Breast epithelium (tissue), 4 donors: ENCODE measurements around the gene PDCL2. TPM values are rescaled to one million over a fixed set of nuclear protein-coding genes. Genes with fewer than 3 reads are reported as not detected.

Experiments used
- DNase-seq, 2 donors: peaks; one replicate each; pipeline ENCODE4 v3.0.0-alpha.2; 2019; ENCODE audit warnings: low spot score in 2 of 2
- H3K27ac ChIP-seq, 2 donors: fragments of 200-600 bp; sonication (generic) in 1 of 2; one replicate each; pipeline ENCODE4 v1.5.1; 2016 to 2019; ENCODE audit warnings: mild to moderate bottlenecking in 1 of 2
- H3K27me3 ChIP-seq, 2 donors: fragments of 200-600 bp; sonication (generic) in 1 of 2; one replicate each; pipeline versions ENCODE4 v1.5.1 to v1.6.0; 2017 to 2019; ENCODE audit warnings: control low read depth in 1 of 2, mild to moderate bottlenecking in 1 of 2
- H3K36me3 ChIP-seq: fragments of 200-600 bp; one replicate; pipeline ENCODE4 v1.5.1; 2019
- H3K4me1 ChIP-seq, 2 donors: fragments of 200-600 bp; sonication (generic); one replicate each; pipeline ENCODE4 v1.5.1; 2016 to 2019; ENCODE audit warnings: control low read depth in 1 of 2
- H3K4me3 ChIP-seq, 3 donors: fragments of 200-600 bp; sonication (generic); 1 replicate in 2 of 3; 2 replicates in 1 of 3; pipeline ENCODE4 v1.5.1; 2016 to 2019; ENCODE audit warnings: mild to moderate bottlenecking in 3 of 3, moderate library complexity in 2 of 3
- H3K9me3 ChIP-seq, 2 donors: fragments of 200-600 bp; sonication (generic) in 1 of 2; one replicate each; pipeline ENCODE4 v1.5.1; 2016 to 2019; ENCODE audit warnings: control low read depth in 1 of 2
- CTCF ChIP-seq, 3 donors: fragments of 450-650 bp; IDR thresholded peaks; one replicate each; pipeline ENCODE4 v1.5.1; 2016 to 2017; ENCODE audit warnings: antibody characterized with exemption in 3 of 3, mild to moderate bottlenecking in 3 of 3, moderate library complexity in 3 of 3
- POLR2A ChIP-seq: fragments of 450-650 bp; IDR thresholded peaks from one replicate; pipeline ENCODE4 v1.6.1; 2016; ENCODE audit warnings: antibody characterized with exemption, mild to moderate bottlenecking, moderate library complexity
- POLR2AphosphoS5 ChIP-seq, 3 donors: sonication (generic); formaldehyde crosslinking; IDR thresholded peaks; one replicate each; pipeline ENCODE4 v1.6.1; 2017; ENCODE audit warnings: antibody characterized with exemption in 3 of 3
- intact Hi-C: fragments of 100-400 bp; cut with DNase I; formaldehyde crosslinking; loops from one replicate; pipeline ENCODE4 v1.15.1; 2023; ENCODE audit warnings: low total_unique reads
- total RNA-seq, 3 donors: library from RNA; depleted of rRNA; stranded (reverse); fragments of >200 nt; gene quantifications; one replicate each; pipeline ENCODE4 v1.1.0, GENCODE V29; 2016

The PDCL2 gene
- total RNA-seq, 3 donors from 2014 or later = not detected

- H3K4me3 ChIP-seq = no peak overlapping the region
- H3K27me3 ChIP-seq = no peaks in the 10 kb centered on the region
- no peak for DNase-seq
- no peaks in the 10 kb centered on the region for H3K9me3 ChIP-seq
- TF ChIP-seq POLR2AphosphoS5 (IDR thresholded peaks at IDR 0.05) = no peak
- TF ChIP-seq CTCF (IDR thresholded peaks at IDR 0.05) = no peak
- TF ChIP-seq POLR2A = no peak
- intact Hi-C loops = no loop called here
- no peaks in the 10 kb centered on the region for H3K36me3 ChIP-seq
- H3K27ac ChIP-seq = no peak overlapping the region
- H3K4me1 ChIP-seq = no peaks in the 10 kb centered on the region
These were observed 26.6 kb upstream of the PDCL2 start for GRCh38 chr4:55618546-55619143.

- Histone ChIP-seq H3K27ac (no peak overlapping the region), H3K4me1 (no peaks in the 10 kb centered on the region), H3K9me3 (no peaks in the 10 kb centered on the region), H3K27me3 (no peaks in the 10 kb centered on the region), H3K4me3 (no peak overlapping the region), H3K36me3 (no peaks in the 10 kb centered on the region)
- no peak for DNase-seq
- intact Hi-C loops = no loop called here
- TF ChIP-seq POLR2A (no peak), POLR2AphosphoS5 (IDR thresholded peaks at IDR 0.05) (no peak)
These were observed 25.6 kb upstream of the PDCL2 start for GRCh38 chr4:55617587-55618197.

- TF ChIP-seq POLR2A (no peak), CTCF (IDR thresholded peaks at IDR 0.05) (no peak), POLR2AphosphoS5 (IDR thresholded peaks at IDR 0.05) (no peak)
- Histone ChIP-seq H3K36me3 (no peaks in the 10 kb centered on the region), H3K27me3 (no peaks in the 10 kb centered on the region), H3K4me1 (no peaks in the 10 kb centered on the region), H3K27ac (no peak overlapping the region), H3K4me3 (no peak overlapping the region), H3K9me3 (no peaks in the 10 kb centered on the region)
- intact Hi-C loops = no loop called here
- DNase-seq = no peak
These were observed 23.0 kb upstream of the PDCL2 start for GRCh38 chr4:55615008-55615407.

GRCh38 chr4:55613621-55614020, 21.6 kb upstream of the PDCL2 start:
- no peaks in the 10 kb centered on the region for H3K9me3 ChIP-seq
- no peak overlapping the region for H3K4me3 ChIP-seq
- H3K36me3 ChIP-seq = no peaks in the 10 kb centered on the region
- TF ChIP-seq CTCF (IDR thresholded peaks at IDR 0.05) (no peak), POLR2AphosphoS5 (IDR thresholded peaks at IDR 0.05) (no peak), POLR2A (no peak)
- intact Hi-C loops = no loop called here
- no peaks in the 10 kb centered on the region for H3K4me1 ChIP-seq
- no peaks in the 10 kb centered on the region for H3K27me3 ChIP-seq
- DNase-seq = no peak
- H3K27ac ChIP-seq = no peak overlapping the region

- intact Hi-C loops = no loop called here
- TF ChIP-seq CTCF (IDR thresholded peaks at IDR 0.05) (no peak), POLR2AphosphoS5 (IDR thresholded peaks at IDR 0.05) (no peak), POLR2A (no peak)
- Histone ChIP-seq H3K4me1 (no peaks in the 10 kb centered on the region), H3K9me3 (no peaks in the 10 kb centered on the region), H3K27ac (no peak overlapping the region), H3K27me3 (no peaks in the 10 kb centered on the region), H3K36me3 (no peaks in the 10 kb centered on the region), H3K4me3 (no peak overlapping the region)
- DNase-seq = no peak
These were observed 20.3 kb upstream of the PDCL2 start for GRCh38 chr4:55612341-55612740.
